Uterus (tissue), 4 donors: ENCODE data around the gene DPEP1. TPM values are rescaled to one million over a fixed set of nuclear protein-coding genes. Genes with fewer than 3 reads are reported as not detected.
A peak's percentile ranks its signal among the peaks of the same experiment; 100 is the strongest.

ENCODE experiments used
- DNase-seq, 2 donors: peaks; one replicate each; pipeline ENCODE4 v3.0.0-alpha.2; 2019 to 2020
- H3K27ac ChIP-seq, 2 donors: fragments of 200-600 bp; sonication (generic); 1 replicate in 1 of 2; 2 replicates in 1 of 2; pipeline ENCODE4 v1.5.1; 2016 to 2018
- H3K27me3 ChIP-seq, 2 donors: fragments of 200-600 bp; sonication (generic); one replicate each; pipeline ENCODE4 v1.5.1; 2018 to 2019; ENCODE audit warnings: control low read depth in 1 of 2
- H3K36me3 ChIP-seq, 2 donors: fragments of 200-600 bp; sonication (generic); one replicate each; pipeline ENCODE4 v1.5.1; 2019; ENCODE audit warnings: control low read depth in 1 of 2
- H3K4me1 ChIP-seq, 2 donors: fragments of 200-600 bp; sonication (generic); one replicate each; pipeline ENCODE4 v1.5.1; 2018 to 2019; ENCODE audit warnings: control low read depth in 1 of 2
- H3K4me3 ChIP-seq, 2 donors: fragments of 200-600 bp; sonication (generic); 1 replicate in 1 of 2; 2 replicates in 1 of 2; pipeline ENCODE4 v1.5.1; 2018 to 2019; ENCODE audit warnings: mild to moderate bottlenecking in 1 of 2
- H3K9me3 ChIP-seq, 2 donors: fragments of 200-600 bp; sonication (generic); one replicate each; pipeline ENCODE4 v1.5.1; 2019; ENCODE audit warnings: control low read depth in 1 of 2
- POLR2A ChIP-seq, 2 donors: fragments of 450-650 bp; IDR thresholded peaks; one replicate each; pipeline ENCODE4 v1.6.1; 2016; ENCODE audit warnings: antibody characterized with exemption in 2 of 2, mild to moderate bottlenecking in 1 of 2, moderate library complexity in 1 of 2
- intact Hi-C: fragments of 100-400 bp; cut with DNase I; formaldehyde crosslinking; loops from one replicate; pipeline ENCODE4 v1.15.1; 2023; ENCODE audit warnings: low total_unique reads
- total RNA-seq, 4 donors: library from RNA; depleted of rRNA in 3 of 4; stranded (reverse); fragments of >200 nt in 3 of 4; gene quantifications; one replicate each; pipeline versions ENCODE4 v1.1.0 to v1.2.4, GENCODE V29; 2014 to 2023
- TF ChIP-seq, protein P1 (sequence below), 4 experiments: fragments of 200-600 bp in 2 of 4; fragments of 450-650 bp in 2 of 4; sonication (generic) in 2 of 4; IDR thresholded peaks; one replicate each; pipeline ENCODE4 v1.5.1; 2016 to 2019; ENCODE audit warnings: antibody characterized with exemption in 4 of 4, mild to moderate bottlenecking in 2 of 4, moderate library complexity in 1 of 4
- donor health status: DM: yes; HTN: yes; CAD: no.

Gene DPEP1
- total RNA-seq, 4 donors from 2014 or later: 1.0 to 5.5 TPM; not detected in 2

DNA sequence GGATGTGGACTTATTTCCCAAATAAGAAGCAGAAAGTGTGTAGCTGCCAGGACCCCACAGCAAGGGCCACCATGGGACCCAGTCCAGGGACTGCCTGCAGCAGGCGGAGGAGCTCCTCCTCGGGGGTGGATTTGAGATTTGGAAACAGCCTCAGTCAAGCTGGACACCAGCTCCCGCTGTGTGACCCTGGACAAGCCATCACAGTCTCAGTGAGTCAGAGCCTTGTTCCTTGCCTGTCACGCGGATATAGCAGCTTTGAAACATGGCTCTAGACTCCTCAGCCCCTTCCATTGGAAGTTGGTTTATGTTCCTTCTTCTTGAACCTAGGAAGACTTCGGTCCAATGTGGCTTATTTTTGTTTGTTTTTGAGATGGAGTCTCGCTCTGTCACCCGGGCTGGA, 12.5 kb upstream of the DPEP1 start:
- Histone ChIP-seq H3K27ac (no peak overlapping the region), H3K36me3 (no peaks in the 10 kb centered on the region), H3K4me1 (no peaks in the 10 kb centered on the region), H3K9me3 (no peaks in the 10 kb centered on the region), H3K27me3 (no peaks in the 10 kb centered on the region), H3K4me3 (no peak overlapping the region)
- intact Hi-C loops: no loop called here
- TF ChIP-seq POLR2A (IDR thresholded peaks at IDR 0.05): no peak
- TF ChIP-seq, protein P1, sequence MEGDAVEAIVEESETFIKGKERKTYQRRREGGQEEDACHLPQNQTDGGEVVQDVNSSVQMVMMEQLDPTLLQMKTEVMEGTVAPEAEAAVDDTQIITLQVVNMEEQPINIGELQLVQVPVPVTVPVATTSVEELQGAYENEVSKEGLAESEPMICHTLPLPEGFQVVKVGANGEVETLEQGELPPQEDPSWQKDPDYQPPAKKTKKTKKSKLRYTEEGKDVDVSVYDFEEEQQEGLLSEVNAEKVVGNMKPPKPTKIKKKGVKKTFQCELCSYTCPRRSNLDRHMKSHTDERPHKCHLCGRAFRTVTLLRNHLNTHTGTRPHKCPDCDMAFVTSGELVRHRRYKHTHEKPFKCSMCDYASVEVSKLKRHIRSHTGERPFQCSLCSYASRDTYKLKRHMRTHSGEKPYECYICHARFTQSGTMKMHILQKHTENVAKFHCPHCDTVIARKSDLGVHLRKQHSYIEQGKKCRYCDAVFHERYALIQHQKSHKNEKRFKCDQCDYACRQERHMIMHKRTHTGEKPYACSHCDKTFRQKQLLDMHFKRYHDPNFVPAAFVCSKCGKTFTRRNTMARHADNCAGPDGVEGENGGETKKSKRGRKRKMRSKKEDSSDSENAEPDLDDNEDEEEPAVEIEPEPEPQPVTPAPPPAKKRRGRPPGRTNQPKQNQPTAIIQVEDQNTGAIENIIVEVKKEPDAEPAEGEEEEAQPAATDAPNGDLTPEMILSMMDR (IDR thresholded peaks at IDR 0.05): no peak
- no peak for DNase-seq

DNA sequence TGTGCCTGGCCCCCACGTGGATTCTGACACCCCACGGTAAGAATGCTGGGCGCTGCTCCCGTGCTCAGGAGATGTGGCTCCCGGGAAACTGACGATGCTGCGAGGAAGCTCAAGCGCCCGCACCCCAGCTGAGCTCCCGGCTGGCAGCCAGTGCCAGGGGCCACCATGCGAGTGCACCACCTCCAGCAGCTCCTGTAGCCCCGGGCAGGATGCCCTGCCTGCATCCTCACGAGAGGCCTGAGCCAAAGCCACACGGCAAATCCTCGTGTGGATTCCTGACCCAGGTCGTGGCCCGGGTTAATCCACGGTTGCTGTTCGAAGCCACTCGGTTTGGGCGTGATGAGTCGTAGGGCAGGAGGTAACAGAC, 11.6 kb upstream of the DPEP1 start:
- H3K27me3 ChIP-seq: no peaks in the 10 kb centered on the region
- DNase-seq: no peak
- H3K36me3 ChIP-seq: no peaks in the 10 kb centered on the region
- TF ChIP-seq POLR2A (IDR thresholded peaks at IDR 0.05): no peak
- TF ChIP-seq, protein P1 (IDR thresholded peaks at IDR 0.05): no peak
- H3K4me3 ChIP-seq: no peak overlapping the region
- H3K27ac ChIP-seq: no peak overlapping the region
- no peaks in the 10 kb centered on the region for H3K9me3 ChIP-seq
- intact Hi-C loops: no loop called here
- H3K4me1 ChIP-seq: no peaks in the 10 kb centered on the region

- Histone ChIP-seq H3K27me3 (no peaks in the 10 kb centered on the region), H3K4me1 (no peaks in the 10 kb centered on the region), H3K27ac (no peak overlapping the region), H3K36me3 (no peaks in the 10 kb centered on the region), H3K4me3 (no peak overlapping the region), H3K9me3 (no peaks in the 10 kb centered on the region)
- intact Hi-C loops: no loop called here
- DNase-seq: peak; percentile 34 to 40
- TF ChIP-seq, protein P1 (IDR thresholded peaks at IDR 0.05): no peak
- no peak for TF ChIP-seq POLR2A (IDR thresholded peaks at IDR 0.05)
These were observed 11.0 kb upstream of the DPEP1 start for GRCh38 chr16:89602273-89602951.

- no peaks in the 10 kb centered on the region for H3K36me3 ChIP-seq
- H3K4me3 ChIP-seq: no peak overlapping the region
- H3K4me1 ChIP-seq: no peaks in the 10 kb centered on the region
- TF ChIP-seq, protein P1 (IDR thresholded peaks at IDR 0.05): no peak
- TF ChIP-seq POLR2A (IDR thresholded peaks at IDR 0.05): no peak
- H3K9me3 ChIP-seq: no peaks in the 10 kb centered on the region
- H3K27me3 ChIP-seq: no peaks in the 10 kb centered on the region
- DNase-seq: no peak
- intact Hi-C loops: no loop called here
- H3K27ac ChIP-seq: no peak overlapping the region
These were observed 10.4 kb upstream of the DPEP1 start for GRCh38 chr16:89602952-89603590.

- DNase-seq: no peak
- Histone ChIP-seq H3K4me3 (no peak overlapping the region), H3K36me3 (no peaks in the 10 kb centered on the region), H3K4me1 (no peaks in the 10 kb centered on the region), H3K27ac (no peak overlapping the region), H3K27me3 (no peaks in the 10 kb centered on the region), H3K9me3 (no peaks in the 10 kb centered on the region)
- intact Hi-C loops: no loop called here
- no peak for TF ChIP-seq POLR2A (IDR thresholded peaks at IDR 0.05)
- TF ChIP-seq, protein P1 (IDR thresholded peaks at IDR 0.05): no peak
These were observed 8.7 kb upstream of the DPEP1 start for GRCh38 chr16:89604764-89605163.
